WERI-Rb-1 (cell line): ENCODE data around the gene REPS2.

Source experiments
- DNase-seq: peaks from one replicate; pipeline ENCODE4 v3.0.0-alpha.2; 2020
- H3K27ac ChIP-seq: fragments of 250-450 bp; sonication (Bioruptor Pico); 2 replicates; pipeline ENCODE4 v1.5.1; 2020; ENCODE audit warnings: mild to moderate bottlenecking, moderate library complexity
- H3K27me3 ChIP-seq: fragments of 250-450 bp; sonication (Bioruptor Pico); 2 replicates; pipeline ENCODE4 v1.5.1; 2021; ENCODE audit warnings: mild to moderate bottlenecking, low read depth, moderate library complexity; ENCODE audit not compliant: insufficient read depth, severe bottlenecking
- H3K36me3 ChIP-seq: fragments of 250-450 bp; sonication (Bioruptor Pico); 2 replicates; pipeline ENCODE4 v1.5.1; 2020; ENCODE audit warnings: mild to moderate bottlenecking, moderate library complexity
- H3K4me3 ChIP-seq: 2 replicates; pipeline ENCODE4 v1.5.1; 2011; ENCODE audit warnings: low read depth, mild to moderate bottlenecking, control low read depth, low read length
- H3K9me3 ChIP-seq: fragments of 250-450 bp; sonication (Bioruptor Pico); 2 replicates; pipeline ENCODE4 v1.5.1; 2021; ENCODE audit warnings: mild to moderate bottlenecking, moderate library complexity; ENCODE audit not compliant: severe bottlenecking
- TF ChIP-seq, protein P1 (sequence below): IDR thresholded peaks from 2 replicates; pipeline ENCODE4 v1.5.1; 2011; ENCODE audit warnings: low read depth, mild to moderate bottlenecking, control low read depth, inconsistent platforms, low read length

REPS2 gene

DNA sequence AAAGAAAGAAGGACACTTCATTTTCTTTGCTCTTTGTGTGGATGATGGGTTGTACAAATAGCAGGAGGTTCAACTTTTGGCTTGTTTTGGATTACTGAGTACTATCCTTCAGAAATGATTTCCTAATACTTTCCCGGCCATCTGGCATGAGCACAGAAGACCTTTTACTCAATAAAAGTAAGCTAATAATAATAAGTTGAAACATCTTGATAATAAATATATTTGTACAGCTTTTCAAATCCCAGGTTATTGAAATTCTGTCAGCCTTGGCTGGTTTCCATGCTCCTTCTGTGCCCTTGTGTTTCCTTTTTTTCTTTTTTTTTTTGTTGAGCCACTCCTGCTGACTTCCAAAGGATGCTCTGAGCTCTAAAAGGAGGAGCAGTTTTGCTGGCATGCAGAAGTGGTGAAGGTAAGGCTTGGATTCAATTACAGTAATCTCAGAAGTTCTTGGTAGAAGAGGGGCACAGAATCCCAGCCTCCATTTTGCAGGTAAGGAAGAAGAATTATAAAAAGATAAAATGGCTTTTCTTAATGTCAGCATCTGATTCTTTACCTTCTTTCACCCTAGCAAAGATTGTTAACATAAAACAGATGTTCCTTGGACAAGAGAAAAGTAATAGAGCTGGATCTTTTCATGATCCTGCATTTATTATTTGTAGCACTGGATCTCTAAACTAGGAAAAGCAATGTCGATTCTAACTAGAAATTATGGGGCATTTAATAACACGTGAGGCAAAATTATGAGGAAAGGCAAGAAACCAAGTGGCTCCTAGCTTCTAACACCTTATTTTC is 31.9 kb downstream of the REPS2 start:
- no peak for DNase-seq
- TF ChIP-seq, protein P1, sequence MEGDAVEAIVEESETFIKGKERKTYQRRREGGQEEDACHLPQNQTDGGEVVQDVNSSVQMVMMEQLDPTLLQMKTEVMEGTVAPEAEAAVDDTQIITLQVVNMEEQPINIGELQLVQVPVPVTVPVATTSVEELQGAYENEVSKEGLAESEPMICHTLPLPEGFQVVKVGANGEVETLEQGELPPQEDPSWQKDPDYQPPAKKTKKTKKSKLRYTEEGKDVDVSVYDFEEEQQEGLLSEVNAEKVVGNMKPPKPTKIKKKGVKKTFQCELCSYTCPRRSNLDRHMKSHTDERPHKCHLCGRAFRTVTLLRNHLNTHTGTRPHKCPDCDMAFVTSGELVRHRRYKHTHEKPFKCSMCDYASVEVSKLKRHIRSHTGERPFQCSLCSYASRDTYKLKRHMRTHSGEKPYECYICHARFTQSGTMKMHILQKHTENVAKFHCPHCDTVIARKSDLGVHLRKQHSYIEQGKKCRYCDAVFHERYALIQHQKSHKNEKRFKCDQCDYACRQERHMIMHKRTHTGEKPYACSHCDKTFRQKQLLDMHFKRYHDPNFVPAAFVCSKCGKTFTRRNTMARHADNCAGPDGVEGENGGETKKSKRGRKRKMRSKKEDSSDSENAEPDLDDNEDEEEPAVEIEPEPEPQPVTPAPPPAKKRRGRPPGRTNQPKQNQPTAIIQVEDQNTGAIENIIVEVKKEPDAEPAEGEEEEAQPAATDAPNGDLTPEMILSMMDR, result no peak

DNA sequence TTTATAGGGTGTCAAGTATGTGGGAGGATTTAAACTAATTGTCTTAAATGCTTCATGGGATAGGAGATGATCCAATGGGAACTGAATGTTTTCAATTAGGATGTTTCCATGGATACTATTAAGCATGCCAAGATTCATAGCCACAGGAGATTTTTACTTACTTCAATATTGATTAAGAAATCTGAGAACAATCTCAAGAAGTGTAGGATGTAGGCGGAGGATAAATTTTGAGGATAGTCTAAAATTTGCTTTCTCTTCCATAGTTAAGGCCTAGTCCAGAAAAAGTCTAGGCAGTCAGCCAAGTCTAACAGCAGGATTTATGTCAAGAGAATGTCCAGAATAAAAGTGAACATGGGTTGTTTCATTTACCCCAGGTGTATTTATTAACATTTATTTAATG is 32.8 kb downstream of the REPS2 start:
- Histone ChIP-seq H3K4me3 (no peak overlapping the region), H3K9me3 (no peaks in the 10 kb centered on the region), H3K27me3 (peaks cover 4% of the 10 kb centered on the region), H3K36me3 (no peaks in the 10 kb centered on the region), H3K27ac (no peak overlapping the region)
- TF ChIP-seq, protein P1, result no peak
- DNase-seq, result no peak

More for the DNA sequence above, 31.9 kb downstream of the REPS2 start:
- H3K9me3 ChIP-seq, result no peaks in the 10 kb centered on the region
- no peaks in the 10 kb centered on the region for H3K36me3 ChIP-seq
- no peak overlapping the region for H3K4me3 ChIP-seq
- H3K27me3 ChIP-seq, result peaks cover 5% of the 10 kb centered on the region
- no peak overlapping the region for H3K27ac ChIP-seq

DNA sequence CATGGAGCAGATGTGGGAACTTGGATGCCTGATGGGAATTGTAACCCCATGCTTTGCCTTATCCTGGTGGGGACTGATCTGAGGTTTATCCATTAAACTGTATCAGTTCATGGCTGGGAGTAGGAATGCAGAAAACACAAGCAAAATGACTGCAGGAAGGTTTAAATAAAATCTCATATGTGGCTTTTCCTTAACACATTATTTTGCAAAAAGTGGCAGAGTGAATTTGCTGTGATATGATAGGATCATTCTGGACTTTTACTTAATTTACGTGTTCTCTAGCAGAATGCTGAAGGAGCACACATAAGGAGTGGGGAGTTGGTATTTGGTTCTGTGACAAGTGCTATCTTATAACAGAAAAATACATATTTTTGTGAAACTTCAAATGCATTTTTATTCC is 34.8 kb downstream of the REPS2 start:
- no peak overlapping the region for H3K27ac ChIP-seq
- no peak overlapping the region for H3K4me3 ChIP-seq
- TF ChIP-seq, protein P1, result no peak
- H3K36me3 ChIP-seq, result no peaks in the 10 kb centered on the region
- H3K27me3 ChIP-seq, result peaks cover 2% of the 10 kb centered on the region
- no peaks in the 10 kb centered on the region for H3K9me3 ChIP-seq
- no peak for DNase-seq

DNA sequence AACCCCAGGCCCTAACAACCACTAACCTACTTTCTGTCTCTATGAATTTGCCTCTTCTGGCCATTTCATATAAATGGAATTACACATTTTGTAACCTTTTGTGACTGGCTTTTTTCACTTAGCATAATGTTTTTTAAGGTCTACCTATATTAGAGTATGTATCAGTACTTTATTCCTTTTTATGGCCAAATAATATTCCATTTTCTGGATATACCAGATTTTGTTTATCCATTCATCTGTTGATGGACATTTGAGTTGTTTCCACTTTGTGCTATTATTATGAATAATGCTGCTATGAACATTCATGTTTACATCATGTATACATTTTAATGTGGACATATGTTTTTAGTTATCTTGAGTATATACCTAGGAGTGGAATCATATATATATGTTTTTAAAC is 35.5 kb downstream of the REPS2 start:
- Histone ChIP-seq H3K27ac (no peak overlapping the region), H3K36me3 (no peaks in the 10 kb centered on the region), H3K27me3 (peaks cover 2% of the 10 kb centered on the region), H3K9me3 (no peaks in the 10 kb centered on the region), H3K4me3 (no peak overlapping the region)
- DNase-seq, result no peak
- TF ChIP-seq, protein P1, result no peak

DNA sequence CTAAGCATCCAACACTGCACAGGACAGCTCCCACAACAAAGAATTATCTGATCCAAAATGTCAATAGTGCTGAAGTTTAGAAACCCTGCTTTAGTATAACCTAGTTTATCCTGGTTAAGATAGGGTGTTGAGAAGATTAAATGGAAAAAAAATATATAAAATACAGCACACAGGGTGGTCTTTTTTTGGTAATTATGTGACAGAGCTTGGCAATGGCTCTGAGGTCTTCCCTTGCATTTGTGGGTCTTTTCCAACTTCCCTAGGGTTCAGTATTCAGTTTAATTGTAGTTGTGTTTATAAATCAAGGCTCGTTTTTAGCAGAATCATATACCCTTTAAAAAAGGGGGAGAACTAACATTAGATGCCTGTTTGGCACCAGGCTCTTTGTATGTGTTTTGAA is 36.6 kb downstream of the REPS2 start:
- Histone ChIP-seq H3K9me3 (peaks cover under 1% of the 10 kb centered on the region), H3K27me3 (peaks cover 2% of the 10 kb centered on the region), H3K36me3 (no peaks in the 10 kb centered on the region), H3K4me3 (no peak overlapping the region), H3K27ac (no peak overlapping the region)
- no peak for DNase-seq
- TF ChIP-seq, protein P1, result no peak

DNA sequence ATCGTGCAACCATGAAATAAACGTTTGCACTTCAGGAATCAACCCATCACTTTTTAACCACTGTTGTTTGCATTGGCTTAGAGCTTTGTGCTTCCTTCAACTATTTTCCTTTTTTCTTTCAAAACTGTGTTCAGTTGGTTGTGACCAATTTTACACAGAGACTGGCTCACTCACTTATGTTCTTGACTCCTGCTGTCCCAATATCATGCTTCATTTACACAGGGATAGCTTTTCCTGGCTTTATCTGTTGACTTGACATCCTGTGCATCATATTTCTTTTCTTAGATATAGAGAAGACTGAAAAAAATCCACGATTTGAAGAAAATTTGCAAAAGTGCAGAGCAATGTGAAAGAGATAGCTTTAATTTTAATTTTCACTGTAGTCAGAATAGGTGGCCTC is 38.8 kb downstream of the REPS2 start:
- H3K27me3 ChIP-seq, result no peaks in the 10 kb centered on the region
- peaks cover 2% of the 10 kb centered on the region for H3K9me3 ChIP-seq
- no peak for DNase-seq
- H3K27ac ChIP-seq, result no peak overlapping the region
- H3K4me3 ChIP-seq, result no peak overlapping the region
- no peaks in the 10 kb centered on the region for H3K36me3 ChIP-seq
- TF ChIP-seq, protein P1, result no peak
